GM12878 (cell line): Measurements from ENCODE around the gene UPK1B. TPM values are rescaled to one million over a fixed set of nuclear protein-coding genes. Genes with fewer than 3 reads are reported as not detected.

Source experiments
- ATAC-seq: fragments of 200-7000 bp; cut with Tn5 transposase; 3 replicates; pipeline ENCODE4 v1.9.1; 2020; ENCODE audit warnings: mild to moderate bottlenecking, moderate library complexity
- BruUV-seq: library from RNA; stranded (reverse); fragments of 400-500 nt; replicated peaks from 2 replicates; lab custom pipeline; 2021; lab: Mats Ljungman, UMichigan
- CTCF ChIA-PET: fragments of 300-600 bp; sonication (Branson Sonifier 250); formaldehyde crosslinking; extraction: SDS; loops from one replicate; lab custom pipeline; 2021; ENCODE audit warnings: inconsistent platforms; lab: Yijun Ruan, JAX
- POLR2A ChIA-PET: fragments of 350-600 bp; formaldehyde crosslinking; extraction: SDS; loops from one replicate; lab custom pipeline; 2021; ENCODE audit warnings: inconsistent platforms; lab: Charles Lee
- RAD21 ChIA-PET: fragments of 300-600 bp; sonication (Branson Sonifier 250); formaldehyde crosslinking; loops from one replicate; lab custom pipeline; 2023; ENCODE audit warnings: antibody characterized with exemption; ENCODE audit not compliant: unreplicated experiment; lab: Charles Lee
- SMC1A ChIA-PET: fragments of 300-600 bp; sonication (Branson Sonifier 250); formaldehyde crosslinking; loops from one replicate; lab custom pipeline; 2023; ENCODE audit not compliant: unreplicated experiment, uncharacterized antibody; lab: Charles Lee
- DNase-seq: peaks from one replicate; pipeline ENCODE4 v3.0.0-alpha.2; 2011; ENCODE audit warnings: low read depth, low spot score
- FAIRE-seq: peaks from 3 replicates; lab custom pipeline; 2011; peaks lifted over from hg19 to GRCh38; lab: Jason Lieb, UNC
- H2AFZ ChIP-seq: 2 replicates; pipeline ENCODE4 v1.6.0; 2011; ENCODE audit warnings: low read depth, low read length, control low read depth; ENCODE audit not compliant: control insufficient read depth
- H3K27ac ChIP-seq: 2 replicates; pipeline ENCODE4 v1.5.1; 2011; ENCODE audit warnings: control low read depth; ENCODE audit not compliant: control insufficient read depth, insufficient read depth
- H3K27me3 ChIP-seq, 2 experiments: replicated peaks in 1 of 2; 2 replicates each; pipeline versions ENCODE4 v1.6.0 to v1.6.1; 2011; ENCODE audit warnings: low read length in 1 of 2; ENCODE audit not compliant: control insufficient read depth in 2 of 2, insufficient read depth in 2 of 2
- H3K36me3 ChIP-seq, 2 experiments: 2 replicates each; pipeline ENCODE4 v1.5.1; 2011; ENCODE audit warnings: low read length in 1 of 2; ENCODE audit not compliant: control insufficient read depth in 2 of 2, insufficient read depth in 2 of 2
- H3K4me1 ChIP-seq: 2 replicates; pipeline ENCODE4 v1.6.1; 2011; ENCODE audit warnings: mild to moderate bottlenecking, low read length, moderate library complexity, mixed read lengths; ENCODE audit not compliant: control insufficient read depth, insufficient read depth
- H3K4me2 ChIP-seq: 2 replicates; pipeline ENCODE4 v1.6.0; 2011; ENCODE audit warnings: control low read depth; ENCODE audit not compliant: control insufficient read depth, insufficient read depth
- H3K4me3 ChIP-seq: fragments of 200-600 bp; sonication (generic); 2 replicates; pipeline ENCODE4 v1.5.1; 2016
- H3K79me2 ChIP-seq: 2 replicates; pipeline ENCODE4 v1.6.0; 2011; ENCODE audit warnings: low read length; ENCODE audit not compliant: control insufficient read depth, insufficient read depth
- H3K9ac ChIP-seq: 2 replicates; pipeline ENCODE4 v1.8.0; 2011; ENCODE audit warnings: low read length, control low read depth, mixed read lengths; ENCODE audit not compliant: control insufficient read depth, insufficient read depth
- H3K9me3 ChIP-seq: replicated peaks from 3 replicates; pipeline ENCODE4 v1.5.1; 2011; ENCODE audit warnings: mild to moderate bottlenecking, low read length; ENCODE audit not compliant: control insufficient read depth, insufficient read depth
- H4K20me1 ChIP-seq: 2 replicates; pipeline ENCODE4 v1.6.0; 2011; ENCODE audit not compliant: control insufficient read depth, insufficient read depth
- MYB ChIP-seq: fragments of 150-350 bp; IDR thresholded peaks from 2 replicates; pipeline ENCODE4 v1.6.1; 2014; ENCODE audit warnings: mild to moderate bottlenecking, low read depth, low read length, borderline replicate concordance
- SRF ChIP-seq, 2 experiments: IDR thresholded peaks; 2 replicates each; pipeline ENCODE4 v1.6.1; 2011; ENCODE audit warnings: low read depth in 2 of 2, low read length in 2 of 2, mild to moderate bottlenecking in 1 of 2, moderate library complexity in 1 of 2
- WGBS: methylation state at CpG from one replicate; pipeline ENCODE4 v1.1.6; 2016; ENCODE audit warnings: low lambda C conversion rate; ENCODE audit not compliant: insufficient replicate concordance, insufficient coverage; ENCODE audit errors: missing lambda C conversion rate; 5-methylcytosine and 5-hydroxymethylcytosine counted together
- in situ Hi-C: fragments of 300-500 bp; cut with MboI; formaldehyde crosslinking; loops from 9 replicates; pipeline ENCODE4 v1.14.3; 2018; ENCODE audit warnings: mixed read lengths
- intact Hi-C: fragments of 100-400 bp; cut with micrococcal nuclease; formaldehyde crosslinking; loops from one replicate; pipeline ENCODE4 v1.14.2; 2022; ENCODE audit not compliant: unreplicated experiment
- polyA plus RNA-seq, 11 experiments: library from polyadenylated mRNA; depleted of rRNA in 4 of 11; unstranded in 6 of 11; stranded (reverse) in 5 of 11; fragments of >200 nt; fragmentation: Nextera tagmentation in 4 of 11; fragmentation: Illumina TruSeq in 1 of 11; extraction: Ambion mirVana in 4 of 11; extraction: Trizol in 1 of 11; gene quantifications; 1 replicate in 1 of 11; 2 replicates in 10 of 11; pipeline versions ENCODE4 v1.2.1 to v1.2.3, GENCODE V29; 2011 to 2016; ENCODE audit warnings: inconsistent platforms in 2 of 11, missing spikeins in 2 of 11, low read depth in 1 of 11
- total RNA-seq, 4 experiments: library from RNA; depleted of rRNA in 3 of 4; stranded (reverse); fragments of >200 nt in 3 of 4; fragmentation: Illumina TruSeq in 1 of 4; extraction: Trizol in 1 of 4; gene quantifications; 2 replicates each; pipeline versions ENCODE4 v1.2.1 to v1.2.3, GENCODE V29; 2013 to 2021
- TF ChIP-seq, protein P1 (sequence below): fragments of 450-650 bp; IDR thresholded peaks from 2 replicates; pipeline ENCODE4 v1.6.1; 2018; ENCODE audit warnings: mild to moderate bottlenecking, low read depth, moderate library complexity; ENCODE audit not compliant: partially characterized antibody

Gene UPK1B
- total and polyA plus RNA-seq, 10 of the 15 experiments (the other 5 are each of a cell fraction or from before 2014, with no cell fraction given): not detected

DNA sequence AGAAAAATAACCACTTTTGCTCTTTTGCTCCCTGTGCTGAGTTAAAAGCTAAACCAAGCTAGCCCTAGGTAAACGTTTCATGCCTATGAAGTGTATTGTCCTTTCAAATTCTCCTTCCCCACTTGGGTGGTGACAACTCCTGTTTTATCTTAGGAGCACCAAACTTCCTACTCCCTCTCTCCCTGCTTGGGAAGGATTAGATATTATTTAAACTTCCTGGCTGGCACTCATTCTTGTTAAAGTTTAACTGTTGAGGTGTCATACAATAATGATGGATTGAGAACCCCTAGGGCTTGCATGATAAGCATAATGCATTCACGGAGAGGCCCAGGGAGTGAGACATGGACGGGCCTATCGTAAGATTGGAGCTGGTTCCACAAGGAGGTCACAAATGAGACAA is 37.8 kb downstream of the UPK1B start:
- Histone ChIP-seq H2AFZ (no peak overlapping the region), H3K36me3 (peaks cover 2 to 22% of the 10 kb centered on the region in 2 experiments; a peak in 3 of 4 replicates), H4K20me1 (no peaks in the 10 kb centered on the region), H3K4me3 (no peak overlapping the region), H3K4me2 (no peak overlapping the region), H3K4me1 (peaks cover 13% of the 10 kb centered on the region; the same call in 1 of the 2 replicates), H3K27ac (no peak overlapping the region), H3K9me3 (no peaks in the 10 kb centered on the region), H3K9ac (no peak overlapping the region), H3K79me2 (no peaks in the 10 kb centered on the region), H3K27me3 (no peaks in the 10 kb centered on the region)
- 50% methylated on average over 4 of the region's 4 CpGs for WGBS
- BruUV-seq: no TSS peak
- FAIRE-seq (no peak), DNase-seq (no peak), ATAC-seq (no peak)
- ChIA-PET POLR2A (interaction anchor here (1.4 kb wide), 1 partner anchor 9 kb away, joined by 4 read pairs; no protein-coding TSS in a partner anchor), SMC1A (interaction anchor here (0.6 to 2.8 kb wide), 5 partner anchors 9 to 1884 kb away, joined by 3 to 8 read pairs (median 3); no protein-coding TSS in a partner anchor), RAD21 (no interaction called here), CTCF (interaction anchor here (0.9 to 1.0 kb wide), 2 partner anchors 9 to 344 kb away, joined by 3 to 4 read pairs; no protein-coding TSS in a partner anchor)
- intact Hi-C loops (no loop called here), in situ Hi-C loops (no loop called here)
- TF ChIP-seq MYB (no peak), SRF (IDR thresholded peaks at IDR 0.05; ENCODE audit: low read depth in 2 of 2, low read length in 2 of 2) (no peak)
- TF ChIP-seq, protein P1, sequence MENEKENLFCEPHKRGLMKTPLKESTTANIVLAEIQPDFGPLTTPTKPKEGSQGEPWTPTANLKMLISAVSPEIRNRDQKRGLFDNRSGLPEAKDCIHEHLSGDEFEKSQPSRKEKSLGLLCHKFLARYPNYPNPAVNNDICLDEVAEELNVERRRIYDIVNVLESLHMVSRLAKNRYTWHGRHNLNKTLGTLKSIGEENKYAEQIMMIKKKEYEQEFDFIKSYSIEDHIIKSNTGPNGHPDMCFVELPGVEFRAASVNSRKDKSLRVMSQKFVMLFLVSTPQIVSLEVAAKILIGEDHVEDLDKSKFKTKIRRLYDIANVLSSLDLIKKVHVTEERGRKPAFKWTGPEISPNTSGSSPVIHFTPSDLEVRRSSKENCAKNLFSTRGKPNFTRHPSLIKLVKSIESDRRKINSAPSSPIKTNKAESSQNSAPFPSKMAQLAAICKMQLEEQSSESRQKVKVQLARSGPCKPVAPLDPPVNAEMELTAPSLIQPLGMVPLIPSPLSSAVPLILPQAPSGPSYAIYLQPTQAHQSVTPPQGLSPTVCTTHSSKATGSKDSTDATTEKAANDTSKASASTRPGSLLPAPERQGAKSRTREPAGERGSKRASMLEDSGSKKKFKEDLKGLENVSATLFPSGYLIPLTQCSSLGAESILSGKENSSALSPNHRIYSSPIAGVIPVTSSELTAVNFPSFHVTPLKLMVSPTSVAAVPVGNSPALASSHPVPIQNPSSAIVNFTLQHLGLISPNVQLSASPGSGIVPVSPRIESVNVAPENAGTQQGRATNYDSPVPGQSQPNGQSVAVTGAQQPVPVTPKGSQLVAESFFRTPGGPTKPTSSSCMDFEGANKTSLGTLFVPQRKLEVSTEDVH: no peak
